Esophagus muscularis mucosa (tissue), 4 donors: ENCODE measurements around the gene HRNR. TPM values are rescaled to one million over a fixed set of nuclear protein-coding genes. Genes with fewer than 3 reads are reported as not detected.
"Not testable (repeated sequence)": the region's sequence is repeated elsewhere in the genome, so short reads cannot be mapped to it uniquely, and the experiment has no call there.

Experiments
- DNase-seq: peaks from one replicate; pipeline ENCODE4 v3.0.0-alpha.2; 2017; ENCODE audit errors: extremely low spot score
- H3K27ac ChIP-seq, 4 donors: fragments of 200-600 bp; sonication (generic); replicated peaks in 1 of 4; 1 replicate in 3 of 4; 2 replicates in 1 of 4; pipeline ENCODE4 v1.5.1; 2016 to 2019; ENCODE audit warnings: mild to moderate bottlenecking in 1 of 4
- H3K27me3 ChIP-seq, 4 donors: fragments of 200-600 bp; sonication (generic); one replicate each; pipeline versions ENCODE4 v1.5.1 to v1.6.0; 2016 to 2019
- H3K36me3 ChIP-seq, 4 donors: fragments of 200-600 bp; sonication (generic); one replicate each; pipeline ENCODE4 v1.5.1; 2016 to 2019
- H3K4me1 ChIP-seq, 4 donors: fragments of 200-600 bp; sonication (generic); one replicate each; pipeline ENCODE4 v1.5.1; 2016 to 2019
- H3K4me3 ChIP-seq, 4 donors: fragments of 200-600 bp; sonication (generic); 1 replicate in 2 of 4; 2 replicates in 2 of 4; pipeline ENCODE4 v1.5.1; 2016 to 2019; ENCODE audit warnings: mild to moderate bottlenecking in 4 of 4, moderate library complexity in 1 of 4
- H3K9me3 ChIP-seq, 4 donors: fragments of 200-600 bp; sonication (generic); 1 replicate in 3 of 4; 2 replicates in 1 of 4; pipeline ENCODE4 v1.5.1; 2016 to 2019
- CTCF ChIP-seq, 3 experiments: fragments of 200-600 bp in 2 of 3; fragments of 450-650 bp in 1 of 3; sonication (generic) in 2 of 3; IDR thresholded peaks; one replicate each; pipeline ENCODE4 v1.5.1; 2017 to 2019; ENCODE audit warnings: antibody characterized with exemption in 3 of 3, mild to moderate bottlenecking in 2 of 3, moderate library complexity in 1 of 3
- EP300 ChIP-seq: sonication (generic); formaldehyde crosslinking; IDR thresholded peaks from one replicate; pipeline ENCODE4 v1.6.1; 2017; ENCODE audit warnings: antibody characterized with exemption
- POLR2A ChIP-seq: fragments of 450-650 bp; IDR thresholded peaks from one replicate; pipeline ENCODE4 v1.6.1; 2017; ENCODE audit warnings: antibody characterized with exemption, moderate library complexity, mild to moderate bottlenecking, low read depth
- POLR2AphosphoS5 ChIP-seq, 2 donors: sonication (generic); formaldehyde crosslinking; IDR thresholded peaks; one replicate each; pipeline ENCODE4 v1.6.1; 2017; ENCODE audit warnings: antibody characterized with exemption in 2 of 2
- WGBS: methylation state at CpG from one replicate; pipeline ENCODE4 v1.1.5; 2018; 5-methylcytosine and 5-hydroxymethylcytosine counted together
- intact Hi-C: fragments of 100-400 bp; cut with DNase I; formaldehyde crosslinking; loops from one replicate; pipeline ENCODE4 v1.15.1; 2023
- total RNA-seq, 4 donors: library from RNA; depleted of rRNA; stranded (reverse); fragments of >200 nt; gene quantifications; one replicate each; pipeline versions ENCODE4 v1.1.0 to v1.2.1, GENCODE V29; 2016

Gene HRNR
- total RNA-seq, 4 donors from 2014 or later: not detected

GRCh38 chr1:152220166-152221163 lies 3.5 kb downstream of the HRNR start:
- no peak for TF ChIP-seq POLR2A
- TF ChIP-seq EP300: no peak
- no peak for TF ChIP-seq CTCF (IDR thresholded peaks at IDR 0.05)
- no peak for TF ChIP-seq POLR2AphosphoS5 (IDR thresholded peaks at IDR 0.05)
- no peak for DNase-seq
- Histone ChIP-seq H3K27me3 (no peaks in the 10 kb centered on the region), H3K4me1 (no peaks in the 10 kb centered on the region), H3K9me3 (peaks cover 0 to 2% (median 0%) of the 10 kb centered on the region in 4 donors), H3K4me3 (no peak overlapping the region), H3K36me3 (no peaks in the 10 kb centered on the region), H3K27ac (no peak overlapping the region)
- intact Hi-C loops: no loop called here
- WGBS: 95% methylated on average over 20 of the region's 30 CpGs

- H3K27me3 ChIP-seq, H3K4me3 ChIP-seq, DNase-seq, intact Hi-C loops, H3K27ac ChIP-seq, H3K9me3 ChIP-seq, H3K36me3 ChIP-seq, H3K4me1 ChIP-seq: not testable (repeated sequence)
- 86% methylated on average over 8 of the region's 14 CpGs for WGBS
Observed at GRCh38 chr1:152219438-152219837, 4.6 kb downstream of the HRNR start.

- no peak overlapping the region for H3K27ac ChIP-seq
- H3K36me3 ChIP-seq: no peaks in the 10 kb centered on the region
- intact Hi-C loops: no loop called here
- H3K9me3 ChIP-seq: peaks cover 0 to 2% (median 0%) of the 10 kb centered on the region in 4 donors
- no peak overlapping the region for H3K4me3 ChIP-seq
- TF ChIP-seq CTCF (IDR thresholded peaks at IDR 0.05) (no peak), EP300 (no peak), POLR2AphosphoS5 (IDR thresholded peaks at IDR 0.05) (no peak), POLR2A (no peak)
- no peak for DNase-seq
- WGBS: 92% methylated on average over 15 of the region's 24 CpGs
- H3K27me3 ChIP-seq: no peaks in the 10 kb centered on the region
- H3K4me1 ChIP-seq: no peaks in the 10 kb centered on the region
Observed at GRCh38 chr1:152218762-152219436, 5.1 kb downstream of the HRNR start.

- H3K27ac ChIP-seq, H3K27me3 ChIP-seq, DNase-seq, H3K36me3 ChIP-seq, H3K4me3 ChIP-seq, H3K9me3 ChIP-seq, H3K4me1 ChIP-seq, intact Hi-C loops: not testable (repeated sequence)
- no CpG with 5 or more reads among the region's 13 CpGs for WGBS
Observed at GRCh38 chr1:152215604-152216003, 8.4 kb downstream of the HRNR start.

GRCh38 chr1:152214911-152215310 lies 9.1 kb downstream of the HRNR start:
- H3K27me3 ChIP-seq, intact Hi-C loops, H3K27ac ChIP-seq, H3K4me1 ChIP-seq, H3K9me3 ChIP-seq, H3K4me3 ChIP-seq, DNase-seq, H3K36me3 ChIP-seq: not testable (repeated sequence)
- WGBS: no CpG with 5 or more reads among the region's 21 CpGs

- no peaks in the 10 kb centered on the region for H3K9me3 ChIP-seq
- no peak for TF ChIP-seq POLR2AphosphoS5 (IDR thresholded peaks at IDR 0.05)
- TF ChIP-seq EP300: no peak
- no peak for TF ChIP-seq CTCF (IDR thresholded peaks at IDR 0.05)
- TF ChIP-seq POLR2A: no peak
- H3K27ac ChIP-seq: no peak overlapping the region
- intact Hi-C loops: no loop called here
- no peaks in the 10 kb centered on the region for H3K36me3 ChIP-seq
- H3K27me3 ChIP-seq: no peaks in the 10 kb centered on the region
- H3K4me1 ChIP-seq: no peaks in the 10 kb centered on the region
- no peak overlapping the region for H3K4me3 ChIP-seq
- no peak for DNase-seq
Observed at GRCh38 chr1:152198982-152199381, 25.0 kb downstream of the HRNR start.
